HepG2 (cell line): ENCODE results near the gene HPDL. TPM values are rescaled to one million over a fixed set of nuclear protein-coding genes. Genes with fewer than 3 reads are reported as not detected.

Experiments used
- GPN1 ChIP-seq: sonication (generic); formaldehyde crosslinking; IDR thresholded peaks from 2 replicates; pipeline ENCODE4 v1.5.1; 2020; ENCODE audit warnings: missing genetic modification reagents, borderline replicate concordance
- HDAC2 ChIP-seq: sonication (generic); formaldehyde crosslinking; IDR thresholded peaks from 2 replicates; pipeline ENCODE4 v1.4.0; 2020; ENCODE audit warnings: missing genetic modification reagents
- HNF4G ChIP-seq, 2 experiments: sonication (generic) in 1 of 2; formaldehyde crosslinking in 1 of 2; IDR thresholded peaks; 2 replicates each; pipeline versions ENCODE4 v1.4.0 to v1.6.1; 2011 to 2020; ENCODE audit warnings: borderline replicate concordance in 2 of 2, low read depth in 2 of 2, mild to moderate bottlenecking in 2 of 2, low read length in 1 of 2, missing genetic modification reagents in 1 of 2, moderate library complexity in 1 of 2
- HNRNPL ChIP-seq: fragments of 200-400 bp; formaldehyde crosslinking; IDR thresholded peaks from 2 replicates; pipeline ENCODE4 v1.6.1; 2017; ENCODE audit warnings: mild to moderate bottlenecking, low read depth, low read length
- KAT8 ChIP-seq: IDR thresholded peaks from 2 replicates; pipeline ENCODE4 v1.6.1; 2016; ENCODE audit warnings: missing genetic modification reagents, missing compliant biosample characterization
- NCOA2 ChIP-seq: sonication (generic); formaldehyde crosslinking; IDR thresholded peaks from 2 replicates; pipeline ENCODE4 v1.8.0; 2022; ENCODE audit warnings: inconsistent platforms
- NCOR1 ChIP-seq: fragments of 200-600 bp; sonication (generic); IDR thresholded peaks from 2 replicates; pipeline ENCODE4 v1.7.0; 2017; ENCODE audit warnings: antibody characterized with exemption, low read length, borderline replicate concordance
- NFIC ChIP-seq: IDR thresholded peaks from 2 replicates; pipeline ENCODE4 v1.6.1; 2012; ENCODE audit warnings: mild to moderate bottlenecking, low read length, inconsistent platforms
- NR2F1 ChIP-seq, 2 experiments: fragments of 450-650 bp in 1 of 2; formaldehyde crosslinking in 1 of 2; IDR thresholded peaks; 2 replicates each; pipeline versions ENCODE4 v1.5.0 to v1.6.1; 2016 to 2020; ENCODE audit warnings: mild to moderate bottlenecking in 1 of 2, missing compliant biosample characterization in 1 of 2, missing genetic modification reagents in 1 of 2, moderate library complexity in 1 of 2
- PHF8 ChIP-seq: sonication (generic); formaldehyde crosslinking; IDR thresholded peaks from 2 replicates; pipeline ENCODE4 v1.5.0; 2020; ENCODE audit warnings: missing genetic modification reagents
- RARA ChIP-seq: IDR thresholded peaks from 2 replicates; pipeline ENCODE4 v1.6.1; 2016; ENCODE audit warnings: missing genetic modification reagents, missing compliant biosample characterization
- SAFB2 ChIP-seq: sonication (generic); formaldehyde crosslinking; IDR thresholded peaks from 2 replicates; pipeline ENCODE4 v1.5.1; 2020; ENCODE audit warnings: missing genetic modification reagents, low read depth, mild to moderate bottlenecking, borderline replicate concordance
- WIZ ChIP-seq: sonication (generic); formaldehyde crosslinking; IDR thresholded peaks from 2 replicates; pipeline ENCODE4 v1.5.1; 2020; ENCODE audit warnings: mild to moderate bottlenecking, missing genetic modification reagents
- ZMAT3 ChIP-seq: sonication (generic); formaldehyde crosslinking; conservative IDR thresholded peaks from 2 replicates; pipeline ENCODE4 v1.7.0; 2021; ENCODE audit warnings: missing genetic modification reagents
- ZNF510 ChIP-seq: sonication (generic); formaldehyde crosslinking; IDR thresholded peaks from 2 replicates; pipeline ENCODE4 v1.4.0; 2020; ENCODE audit warnings: low read depth, mild to moderate bottlenecking, missing genetic modification reagents
- ZNF761 ChIP-seq: sonication (generic); formaldehyde crosslinking; conservative IDR thresholded peaks from 2 replicates; pipeline ENCODE4 v1.4.0; 2020; ENCODE audit warnings: mild to moderate bottlenecking, missing genetic modification reagents
- polyA plus RNA-seq, 8 experiments: library from polyadenylated mRNA; depleted of rRNA in 3 of 8; stranded (reverse) in 7 of 8; unstranded in 1 of 8; fragments of >200 nt; fragmentation: Illumina TruSeq in 4 of 8; extraction: Trizol in 4 of 8; gene quantifications; 2 replicates each; pipeline versions ENCODE4 v1.2.1 to v1.2.3, GENCODE V29; 2011 to 2016; ENCODE audit warnings: low read depth in 4 of 8, missing spikeins in 1 of 8, mixed read lengths in 1 of 8; ENCODE audit not compliant: insufficient read depth in 1 of 8
- total RNA-seq, 5 experiments: library from RNA; depleted of rRNA; stranded (reverse); fragments of >200 nt; fragmentation: Illumina TruSeq; extraction: Trizol; gene quantifications; 2 replicates each; pipeline ENCODE4 v1.2.3, GENCODE V29; 2016; ENCODE audit warnings: low read depth in 1 of 5
- TF ChIP-seq, protein P1 (sequence below): sonication (generic); formaldehyde crosslinking; IDR thresholded peaks from 2 replicates; pipeline ENCODE4 v1.5.1; 2020; ENCODE audit warnings: missing genetic modification reagents, mild to moderate bottlenecking, borderline replicate concordance
- TF ChIP-seq, protein P2 (sequence below): sonication (generic); formaldehyde crosslinking; conservative IDR thresholded peaks from 2 replicates; pipeline ENCODE4 v1.8.0; 2022; ENCODE audit warnings: mild to moderate bottlenecking, moderate library complexity, missing genetic modification reagents
- TF ChIP-seq, protein P3 (sequence below): IDR thresholded peaks from 2 replicates; pipeline ENCODE4 v1.6.1; 2012; ENCODE audit warnings: inconsistent platforms
- TF ChIP-seq, protein P4 (sequence below): sonication (generic); formaldehyde crosslinking; IDR thresholded peaks from 2 replicates; pipeline ENCODE4 v1.5.1; 2020; ENCODE audit warnings: mild to moderate bottlenecking, missing genetic modification reagents, moderate library complexity

HPDL gene
- total and polyA plus RNA-seq, 2 of the 13 experiments (the other 11 are each of a cell fraction or from before 2014, with no cell fraction given) = not detected

DNA sequence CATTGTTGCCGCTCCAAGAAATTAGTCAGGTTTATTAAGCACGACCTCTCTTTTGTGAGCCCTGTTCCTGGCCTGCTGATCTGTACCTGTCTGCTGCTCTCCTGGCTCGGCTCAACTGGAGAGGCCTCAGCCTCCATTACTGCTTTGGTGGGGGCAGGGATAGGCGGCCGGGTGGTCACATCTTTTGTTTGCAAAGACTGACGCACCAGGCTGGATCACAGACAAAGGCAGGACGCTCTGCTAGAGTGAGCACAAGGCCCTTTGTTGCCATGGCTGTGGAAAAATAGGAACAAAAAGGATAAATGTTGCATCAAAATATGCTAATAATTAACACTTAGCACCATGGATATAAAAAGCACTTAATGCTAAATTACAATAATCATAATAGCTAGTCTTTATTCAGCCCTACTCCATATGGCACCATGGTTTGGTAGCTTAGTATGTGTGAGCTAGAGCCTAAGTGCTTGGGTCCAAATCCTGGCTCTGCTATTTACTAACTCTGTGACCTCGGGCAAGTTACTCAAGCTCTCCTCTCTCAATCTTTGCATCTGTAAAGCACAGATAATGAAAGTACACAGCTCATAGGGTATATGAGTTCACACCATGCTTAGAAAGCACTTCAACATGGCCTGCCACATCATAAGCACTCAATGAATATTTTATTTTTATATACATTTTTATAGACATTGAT is 28.9 kb upstream of the HPDL start (continued):
- TF ChIP-seq, protein P1, sequence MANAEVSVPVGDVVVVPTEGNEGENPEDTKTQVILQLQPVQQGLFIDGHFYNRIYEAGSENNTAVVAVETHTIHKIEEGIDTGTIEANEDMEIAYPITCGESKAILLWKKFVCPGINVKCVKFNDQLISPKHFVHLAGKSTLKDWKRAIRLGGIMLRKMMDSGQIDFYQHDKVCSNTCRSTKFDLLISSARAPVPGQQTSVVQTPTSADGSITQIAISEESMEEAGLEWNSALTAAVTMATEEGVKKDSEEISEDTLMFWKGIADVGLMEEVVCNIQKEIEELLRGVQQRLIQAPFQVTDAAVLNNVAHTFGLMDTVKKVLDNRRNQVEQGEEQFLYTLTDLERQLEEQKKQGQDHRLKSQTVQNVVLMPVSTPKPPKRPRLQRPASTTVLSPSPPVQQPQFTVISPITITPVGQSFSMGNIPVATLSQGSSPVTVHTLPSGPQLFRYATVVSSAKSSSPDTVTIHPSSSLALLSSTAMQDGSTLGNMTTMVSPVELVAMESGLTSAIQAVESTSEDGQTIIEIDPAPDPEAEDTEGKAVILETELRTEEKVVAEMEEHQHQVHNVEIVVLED = 0 out of 2 replicates have a peak, but pooled peaks have one; percentile 16
- TF ChIP-seq HNF4G (IDR thresholded peaks at IDR 0.05; ENCODE audit: borderline replicate concordance, low read depth, low read length) (peak; percentile 47; the same call in 1 of the 2 replicates), HNF4G (CRISPR knock-in tag; IDR thresholded peaks at IDR 0.05; ENCODE audit: borderline replicate concordance, low read depth) (no peak), WIZ (peak; percentile 12; the same call in 1 of the 2 replicates), RARA (CRISPR knock-in tag) (peak; percentile 92), NCOR1 (peak; percentile 72; the same call in 1 of the 2 replicates), ZMAT3 (CRISPR knock-in tag) (0 out of 2 replicates have a peak, but pooled peaks have one; percentile 26), ZNF761 (no peak), PHF8 (peak; percentile 26; the same call in 1 of the 2 replicates), NR2F1 (CRISPR knock-in tag; IDR thresholded peaks at IDR 0.05) (peak; percentile 51 to 54; a peak in 3 of 4 replicates), HDAC2 (peak; percentile 63; the same call in 1 of the 2 replicates), ZNF510 (CRISPR knock-in tag) (no peak), GPN1 (no peak), NFIC (0 out of 2 replicates have a peak, but pooled peaks have one; percentile 35), HNRNPL (no peak), KAT8 (peak; percentile 30; the same call in 1 of the 2 replicates), SAFB2 (peak; percentile 51; the same call in 1 of the 2 replicates), NCOA2 (CRISPR knock-in tag) (peak; percentile 61; the same call in 1 of the 2 replicates)
- TF ChIP-seq, protein P2, sequence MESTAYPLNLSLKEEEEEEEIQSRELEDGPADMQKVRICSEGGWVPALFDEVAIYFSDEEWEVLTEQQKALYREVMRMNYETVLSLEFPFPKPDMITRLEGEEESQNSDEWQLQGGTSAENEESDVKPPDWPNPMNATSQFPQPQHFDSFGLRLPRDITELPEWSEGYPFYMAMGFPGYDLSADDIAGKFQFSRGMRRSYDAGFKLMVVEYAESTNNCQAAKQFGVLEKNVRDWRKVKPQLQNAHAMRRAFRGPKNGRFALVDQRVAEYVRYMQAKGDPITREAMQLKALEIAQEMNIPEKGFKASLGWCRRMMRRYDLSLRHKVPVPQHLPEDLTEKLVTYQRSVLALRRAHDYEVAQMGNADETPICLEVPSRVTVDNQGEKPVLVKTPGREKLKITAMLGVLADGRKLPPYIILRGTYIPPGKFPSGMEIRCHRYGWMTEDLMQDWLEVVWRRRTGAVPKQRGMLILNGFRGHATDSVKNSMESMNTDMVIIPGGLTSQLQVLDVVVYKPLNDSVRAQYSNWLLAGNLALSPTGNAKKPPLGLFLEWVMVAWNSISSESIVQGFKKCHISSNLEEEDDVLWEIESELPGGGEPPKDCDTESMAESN = peak; percentile 27; the same call in 1 of the 2 replicates
- TF ChIP-seq, protein P3, sequence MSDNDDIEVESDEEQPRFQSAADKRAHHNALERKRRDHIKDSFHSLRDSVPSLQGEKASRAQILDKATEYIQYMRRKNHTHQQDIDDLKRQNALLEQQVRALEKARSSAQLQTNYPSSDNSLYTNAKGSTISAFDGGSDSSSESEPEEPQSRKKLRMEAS = peak; percentile 49
- TF ChIP-seq, protein P4, sequence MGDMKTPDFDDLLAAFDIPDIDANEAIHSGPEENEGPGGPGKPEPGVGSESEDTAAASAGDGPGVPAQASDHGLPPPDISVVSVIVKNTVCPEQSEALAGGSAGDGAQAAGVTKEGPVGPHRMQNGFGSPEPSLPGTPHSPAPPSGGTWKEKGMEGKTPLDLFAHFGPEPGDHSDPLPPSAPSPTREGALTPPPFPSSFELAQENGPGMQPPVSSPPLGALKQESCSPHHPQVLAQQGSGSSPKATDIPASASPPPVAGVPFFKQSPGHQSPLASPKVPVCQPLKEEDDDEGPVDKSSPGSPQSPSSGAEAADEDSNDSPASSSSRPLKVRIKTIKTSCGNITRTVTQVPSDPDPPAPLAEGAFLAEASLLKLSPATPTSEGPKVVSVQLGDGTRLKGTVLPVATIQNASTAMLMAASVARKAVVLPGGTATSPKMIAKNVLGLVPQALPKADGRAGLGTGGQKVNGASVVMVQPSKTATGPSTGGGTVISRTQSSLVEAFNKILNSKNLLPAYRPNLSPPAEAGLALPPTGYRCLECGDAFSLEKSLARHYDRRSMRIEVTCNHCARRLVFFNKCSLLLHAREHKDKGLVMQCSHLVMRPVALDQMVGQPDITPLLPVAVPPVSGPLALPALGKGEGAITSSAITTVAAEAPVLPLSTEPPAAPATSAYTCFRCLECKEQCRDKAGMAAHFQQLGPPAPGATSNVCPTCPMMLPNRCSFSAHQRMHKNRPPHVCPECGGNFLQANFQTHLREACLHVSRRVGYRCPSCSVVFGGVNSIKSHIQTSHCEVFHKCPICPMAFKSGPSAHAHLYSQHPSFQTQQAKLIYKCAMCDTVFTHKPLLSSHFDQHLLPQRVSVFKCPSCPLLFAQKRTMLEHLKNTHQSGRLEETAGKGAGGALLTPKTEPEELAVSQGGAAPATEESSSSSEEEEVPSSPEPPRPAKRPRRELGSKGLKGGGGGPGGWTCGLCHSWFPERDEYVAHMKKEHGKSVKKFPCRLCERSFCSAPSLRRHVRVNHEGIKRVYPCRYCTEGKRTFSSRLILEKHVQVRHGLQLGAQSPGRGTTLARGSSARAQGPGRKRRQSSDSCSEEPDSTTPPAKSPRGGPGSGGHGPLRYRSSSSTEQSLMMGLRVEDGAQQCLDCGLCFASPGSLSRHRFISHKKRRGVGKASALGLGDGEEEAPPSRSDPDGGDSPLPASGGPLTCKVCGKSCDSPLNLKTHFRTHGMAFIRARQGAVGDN (CRISPR knock-in tag) = peak; percentile 63
